ENCODE results near the gene FNDC3B.

The FNDC3B gene

GRCh38 chr3:172333042-172333377 lies 293.6 kb downstream of the FNDC3B start:
- no peak for TF ChIP-seq CTCF (IDR thresholded peaks at IDR 0.05; ENCODE audit: low read depth, low read length, missing control alignments)
- in situ Hi-C loops (cut with HindIII; ENCODE audit: low sequenced_read_pairs): no loop called here
- no peak for DNase-seq (ENCODE audit: low read depth)
- no peak overlapping the region for H3K4me3 ChIP-seq (ENCODE audit: low read depth, low read length)

GRCh38 chr3:172333692-172334457 lies 294.5 kb downstream of the FNDC3B start:
- DNase-seq (ENCODE audit: low read depth): no peak
- in situ Hi-C loops (cut with HindIII; ENCODE audit: low sequenced_read_pairs): no loop called here
- peak; percentile 35 for TF ChIP-seq CTCF (IDR thresholded peaks at IDR 0.05; ENCODE audit: low read depth, low read length, missing control alignments)
- H3K4me3 ChIP-seq (ENCODE audit: low read depth, low read length): no peak overlapping the region

GRCh38 chr3:172334671-172335207 lies 295.4 kb downstream of the FNDC3B start:
- no peak overlapping the region for H3K4me3 ChIP-seq (ENCODE audit: low read depth, low read length)
- in situ Hi-C loops (cut with HindIII; ENCODE audit: low sequenced_read_pairs): no loop called here
- no peak for TF ChIP-seq CTCF (IDR thresholded peaks at IDR 0.05; ENCODE audit: low read depth, low read length, missing control alignments)
- DNase-seq (ENCODE audit: low read depth): no peak

- no peak for DNase-seq (ENCODE audit: low read depth)
- in situ Hi-C loops (cut with HindIII; ENCODE audit: low sequenced_read_pairs): no loop called here
- TF ChIP-seq CTCF (IDR thresholded peaks at IDR 0.05; ENCODE audit: low read depth, low read length, missing control alignments): no peak
- no peak overlapping the region for H3K4me3 ChIP-seq (ENCODE audit: low read depth, low read length)
Measured at GRCh38 chr3:172339892-172340291, 300.5 kb downstream of the FNDC3B start.

- TF ChIP-seq CTCF (IDR thresholded peaks at IDR 0.05; ENCODE audit: low read depth, low read length, missing control alignments): no peak
- no peak for DNase-seq (ENCODE audit: low read depth)
- in situ Hi-C loops (cut with HindIII; ENCODE audit: low sequenced_read_pairs): no loop called here
- H3K4me3 ChIP-seq (ENCODE audit: low read depth, low read length): no peak overlapping the region
Measured at GRCh38 chr3:172340583-172340982, 301.2 kb downstream of the FNDC3B start.

GRCh38 chr3:172341482-172342059 lies 302.2 kb downstream of the FNDC3B start:
- peak; percentile 47 for TF ChIP-seq CTCF (IDR thresholded peaks at IDR 0.05; ENCODE audit: low read depth, low read length, missing control alignments)
- DNase-seq (ENCODE audit: low read depth): no peak

More at GRCh38 chr3:172341482-172342059, 302.2 kb downstream of the FNDC3B start:
- in situ Hi-C loops (cut with HindIII; ENCODE audit: low sequenced_read_pairs): no loop called here
- no peak overlapping the region for H3K4me3 ChIP-seq (ENCODE audit: low read depth, low read length)

All from astrocyte of the cerebellum (primary cell).